Fibroblast of villous mesenchyme (primary cell): ENCODE results near the gene ADARB2. TPM values are rescaled to one million over a fixed set of nuclear protein-coding genes. Genes with fewer than 3 reads are reported as not detected.

Source experiments
- DNase-seq: peaks from one replicate; pipeline ENCODE4 v3.0.0-alpha.2; 2010; ENCODE audit warnings: low read depth
- H3K4me3 ChIP-seq: 2 replicates; pipeline ENCODE4 v1.5.1; 2011; ENCODE audit warnings: low read depth, mild to moderate bottlenecking, low read length
- CTCF ChIP-seq: IDR thresholded peaks from 2 replicates; pipeline ENCODE4 v1.5.1; 2012; ENCODE audit warnings: low read depth, mild to moderate bottlenecking, low read length; ENCODE audit not compliant: insufficient read depth
- total RNA-seq: library from RNA; depleted of rRNA; stranded (reverse); fragments of >200 nt; gene quantifications from 2 replicates; pipeline ENCODE4 v1.2.3, GENCODE V29; 2012

The ADARB2 gene
- total RNA-seq, 1 donor = not detected

DNA sequence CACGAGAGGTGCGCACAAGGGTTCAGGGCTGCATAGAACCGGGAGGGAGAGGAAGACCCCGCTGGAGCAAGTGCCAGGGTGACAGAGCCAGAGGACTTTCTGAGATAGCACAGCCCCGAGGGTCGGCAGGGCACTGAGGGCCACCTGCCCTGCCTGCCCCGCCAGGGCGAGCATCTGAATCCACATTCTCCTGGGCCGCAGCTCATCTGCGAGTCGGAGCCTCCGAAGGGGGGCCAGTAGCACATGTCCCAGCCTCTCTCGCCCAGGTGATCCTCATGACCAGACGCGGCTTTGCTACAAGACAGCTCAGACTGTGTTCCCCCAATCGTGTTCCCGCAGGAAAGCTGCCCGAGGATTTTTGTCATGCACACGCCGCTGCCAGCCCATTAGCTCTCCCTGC lies 71.2 kb downstream of the ADARB2 start:
- DNase-seq = no peak
- no peak overlapping the region for H3K4me3 ChIP-seq
- TF ChIP-seq CTCF = no peak

GRCh38 chr10:1665681-1666080 lies 71.6 kb downstream of the ADARB2 start:
- H3K4me3 ChIP-seq = no peak overlapping the region
- no peak for DNase-seq
- TF ChIP-seq CTCF = no peak

DNA sequence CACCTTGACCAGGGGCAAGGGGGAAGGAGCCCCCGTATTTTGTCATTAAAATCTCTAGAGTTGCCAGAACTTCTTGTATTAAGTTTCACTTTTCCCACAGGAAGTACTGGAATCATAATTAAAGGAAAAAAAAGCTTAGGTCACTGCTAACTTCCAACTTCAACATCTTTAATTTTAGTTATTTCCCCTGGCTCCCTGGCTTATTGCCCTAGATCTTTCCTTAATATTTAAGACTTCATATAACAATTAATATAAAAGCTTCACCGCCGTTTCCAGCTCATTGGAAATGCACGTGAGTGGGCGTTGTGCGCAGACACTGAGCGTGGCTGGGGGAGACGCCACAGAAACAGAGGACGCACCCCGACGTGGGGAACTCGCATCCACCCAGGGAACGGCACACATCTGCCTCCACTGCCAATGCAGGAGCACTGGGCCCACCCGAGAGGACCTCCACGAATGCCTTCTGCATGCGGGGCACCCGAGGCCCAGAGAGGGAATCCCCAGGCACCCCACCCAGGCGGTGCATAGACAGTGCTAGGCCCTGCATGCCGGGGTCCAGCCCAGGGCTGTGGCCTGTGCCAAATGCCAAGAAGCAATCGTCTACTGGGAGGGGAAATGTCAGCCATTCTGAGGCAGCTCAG lies 72.2 kb downstream of the ADARB2 start:
- no peak overlapping the region for H3K4me3 ChIP-seq
- no peak for TF ChIP-seq CTCF
- DNase-seq = no peak

DNA sequence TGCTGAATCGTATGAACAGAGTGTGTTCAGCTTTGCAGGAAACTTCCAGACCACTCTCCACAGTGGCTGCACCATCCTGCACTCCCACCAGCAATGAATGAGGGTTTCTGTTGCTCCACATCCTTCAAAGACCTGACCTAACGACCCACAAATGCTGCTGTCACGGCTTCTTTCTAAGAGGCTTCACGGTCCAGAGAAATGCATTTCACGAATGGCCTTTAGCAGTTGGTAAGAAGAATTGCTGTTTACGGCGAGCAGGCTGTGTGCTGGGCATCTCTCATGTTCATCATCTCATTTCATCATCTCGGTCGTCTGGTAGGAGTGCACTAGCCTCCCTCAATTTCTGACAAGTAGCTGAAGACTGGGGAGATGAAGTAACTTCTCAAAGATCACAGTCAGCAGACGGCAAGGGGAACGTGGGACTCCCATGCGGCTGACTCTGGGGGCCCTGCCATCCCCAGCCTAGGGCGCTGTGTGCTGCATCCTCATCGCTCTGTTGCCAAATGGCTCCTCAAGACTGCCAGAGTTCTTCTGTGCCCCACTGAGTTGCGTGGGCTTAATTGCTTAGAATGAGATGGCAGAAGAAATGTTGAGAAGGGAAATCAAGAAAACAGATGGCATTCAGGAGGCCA lies 72.9 kb downstream of the ADARB2 start:
- no peak for TF ChIP-seq CTCF
- H3K4me3 ChIP-seq = no peak overlapping the region

GRCh38 chr10:1663226-1663625 lies 74.1 kb downstream of the ADARB2 start:
- TF ChIP-seq CTCF = no peak
- H3K4me3 ChIP-seq = no peak overlapping the region
- DNase-seq = no peak

More for the DNA sequence above, 72.9 kb downstream of the ADARB2 start:
- no peak for DNase-seq

DNA sequence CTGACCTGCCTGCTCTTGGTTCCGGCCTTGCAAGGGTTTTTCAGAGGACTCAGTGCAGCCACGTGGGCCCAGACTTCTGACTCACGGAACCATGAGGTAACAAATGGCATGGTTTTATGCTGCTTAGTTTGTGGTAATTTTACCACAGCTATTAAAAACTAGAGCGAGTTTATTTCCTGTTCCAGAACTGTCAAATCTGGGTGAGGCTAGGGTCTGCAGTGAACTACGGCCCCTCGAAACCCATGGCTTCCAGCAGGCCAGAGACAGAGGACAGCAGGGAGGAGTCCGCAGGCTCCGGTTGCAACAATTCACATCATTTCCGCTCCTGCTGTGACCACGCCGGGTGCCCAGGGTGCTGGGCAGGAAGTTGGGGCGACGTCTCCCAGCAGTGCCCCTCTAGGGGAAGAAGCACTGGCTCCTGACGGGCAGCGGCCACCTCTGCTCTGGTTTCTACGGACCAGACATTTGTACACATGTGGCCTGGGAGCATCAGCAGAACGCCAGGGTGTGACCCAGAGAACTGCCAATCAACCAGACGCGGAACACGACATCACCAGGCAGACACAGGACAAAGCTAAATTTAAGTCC lies 74.8 kb downstream of the ADARB2 start:
- DNase-seq = no peak

More for the DNA sequence above, 74.8 kb downstream of the ADARB2 start:
- TF ChIP-seq CTCF = no peak
- no peak overlapping the region for H3K4me3 ChIP-seq
